ENCODE measurements around the gene SNX27.

GRCh38 chr1:151568626-151569088, 43.2 kb upstream of the SNX27 start:
- TF ChIP-seq MYC (IDR thresholded peaks at IDR 0.05; ENCODE audit: low read depth, low read length): no peak
- TF ChIP-seq POLR2A (IDR thresholded peaks at IDR 0.05; ENCODE audit: low read depth, low read length): no peak

All from endothelial cell of umbilical vein (primary cell).